Fibroblast of skin of right quadriceps (primary cell): ENCODE measurements around the gene B4GALNT1.
"Not testable (repeated sequence)": the region's sequence is repeated elsewhere in the genome, so short reads cannot be mapped to it uniquely, and the experiment has no call there.

Source experiments
- DNase-seq: peaks from one replicate; pipeline ENCODE4 v3.0.0-alpha.2; 2013

Gene B4GALNT1

GRCh38 chr12:57632958-57633840 lies at the start of gene B4GALNT1:
Gene B4GALNT1, minus strand, starts transcription at chr12:57633201. Its CDS starts 1,069 bp downstream, at chr12:57632132.
- peak; percentile 53 for DNase-seq

GRCh38 chr12:57679697-57680096 lies 46.7 kb upstream of the B4GALNT1 start:
- no peak for DNase-seq

GRCh38 chr12:57677947-57678346 lies 44.9 kb upstream of the B4GALNT1 start:
- DNase-seq, result not testable (repeated sequence)

GRCh38 chr12:57674691-57675090 lies 41.7 kb upstream of the B4GALNT1 start:
- DNase-seq, result no peak

- DNase-seq, result no peak
Observed at GRCh38 chr12:57672801-57673200, 39.8 kb upstream of the B4GALNT1 start.

- not testable (repeated sequence) for DNase-seq
Observed at GRCh38 chr12:57671811-57672210, 38.8 kb upstream of the B4GALNT1 start.

- DNase-seq, result not testable (repeated sequence)
Observed at GRCh38 chr12:57669691-57670090, 36.7 kb upstream of the B4GALNT1 start.

- DNase-seq, result no peak
Observed at GRCh38 chr12:57666897-57667296, 33.9 kb upstream of the B4GALNT1 start.

- DNase-seq, result not testable (repeated sequence)
Observed at GRCh38 chr12:57665066-57665820, 32.2 kb upstream of the B4GALNT1 start.

- DNase-seq, result no peak
Observed at GRCh38 chr12:57661376-57661775, 28.4 kb upstream of the B4GALNT1 start.

- DNase-seq, result no peak
Observed at GRCh38 chr12:57658890-57659289, 25.9 kb upstream of the B4GALNT1 start.

GRCh38 chr12:57657744-57658143 lies 24.7 kb upstream of the B4GALNT1 start:
- no peak for DNase-seq

GRCh38 chr12:57656408-57656807 lies 23.4 kb upstream of the B4GALNT1 start:
- DNase-seq, result not testable (repeated sequence)

- no peak for DNase-seq
Observed at GRCh38 chr12:57655541-57656240, 22.7 kb upstream of the B4GALNT1 start.

GRCh38 chr12:57654042-57654441 lies 21.0 kb upstream of the B4GALNT1 start:
- no peak for DNase-seq

- DNase-seq, result not testable (repeated sequence)
Observed at GRCh38 chr12:57646659-57647049, 13.7 kb upstream of the B4GALNT1 start.

GRCh38 chr12:57645990-57646658 lies 13.1 kb upstream of the B4GALNT1 start:
- peak; percentile 34 for DNase-seq

GRCh38 chr12:57641699-57642442 lies 8.9 kb upstream of the B4GALNT1 start:
- DNase-seq, result no peak

GRCh38 chr12:57640175-57641042 lies 7.4 kb upstream of the B4GALNT1 start:
- no peak for DNase-seq

GRCh38 chr12:57638096-57638495 lies 5.1 kb upstream of the B4GALNT1 start:
- DNase-seq, result no peak

- no peak for DNase-seq
Observed at GRCh38 chr12:57637364-57637763, 4.4 kb upstream of the B4GALNT1 start.
